Mucosa of rectum (tissue), 2 donors: Measurements from ENCODE around the gene GARIN5A.

ENCODE experiments used
- H3K27ac ChIP-seq, 2 donors: one replicate each; pipeline ENCODE4 v1.7.0; 2013; ENCODE audit warnings: inconsistent platforms in 2 of 2, low read depth in 2 of 2, low read length in 2 of 2
- H3K27me3 ChIP-seq, 2 donors: one replicate each; pipeline ENCODE4 v1.7.0; 2013; ENCODE audit warnings: low read length in 2 of 2; ENCODE audit not compliant: control insufficient read depth in 2 of 2, insufficient read depth in 2 of 2
- H3K36me3 ChIP-seq, 2 donors: one replicate each; pipeline ENCODE4 v1.7.0; 2013; ENCODE audit warnings: low read length in 2 of 2; ENCODE audit not compliant: control insufficient read depth in 2 of 2, insufficient read depth in 2 of 2
- H3K4me1 ChIP-seq, 2 donors: one replicate each; pipeline ENCODE4 v1.7.0; 2013; ENCODE audit warnings: low read length in 2 of 2, mild to moderate bottlenecking in 1 of 2; ENCODE audit not compliant: control insufficient read depth in 2 of 2, insufficient read depth in 2 of 2
- H3K4me3 ChIP-seq, 2 donors: one replicate each; pipeline ENCODE4 v1.7.0; 2013; ENCODE audit warnings: low read length in 2 of 2
- H3K9ac ChIP-seq, 2 donors: one replicate each; pipeline ENCODE4 v1.7.0; 2013; ENCODE audit warnings: low read length in 2 of 2, low read depth in 1 of 2, mild to moderate bottlenecking in 1 of 2
- H3K9me3 ChIP-seq, 2 donors: one replicate each; pipeline ENCODE4 v1.7.0; 2013; ENCODE audit warnings: low read length in 2 of 2; ENCODE audit not compliant: control insufficient read depth in 2 of 2
- donor health status: healthy.
- donor health status: Normal muscosa, but diverticular disease.

The GARIN5A gene

DNA sequence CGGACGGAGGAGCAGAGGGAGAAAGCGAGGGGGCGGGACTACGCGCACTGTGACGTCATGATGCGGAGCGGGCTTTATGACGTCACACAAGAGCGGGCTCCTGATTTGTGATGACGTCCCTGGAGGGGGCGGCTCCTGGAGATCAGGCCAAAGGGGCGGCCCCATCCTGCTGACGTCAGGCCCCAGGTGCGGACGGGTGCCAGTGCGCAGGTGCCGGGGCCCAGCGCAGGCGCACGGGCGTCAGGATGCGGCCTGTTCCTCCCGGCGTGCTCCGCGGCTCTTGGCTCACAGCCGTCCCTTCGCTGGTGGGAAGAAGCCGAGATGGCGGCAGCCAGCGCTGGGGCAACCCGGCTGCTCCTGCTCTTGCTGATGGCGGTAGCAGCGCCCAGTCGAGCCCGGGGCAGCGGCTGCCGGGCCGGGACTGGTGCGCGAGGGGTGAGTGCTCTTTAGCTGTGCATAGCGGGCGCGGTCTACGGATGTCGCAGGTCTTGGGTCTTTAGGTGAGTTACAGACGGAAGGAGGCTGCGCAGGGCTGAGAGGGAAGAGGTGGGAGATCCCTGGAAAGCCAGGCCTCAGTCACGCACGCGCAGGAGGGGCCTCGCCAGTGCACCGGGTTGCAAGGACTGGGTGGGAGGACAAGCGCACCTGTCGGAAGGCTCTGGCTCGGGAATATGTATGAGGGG is at the start of gene GARIN5A, which contains the start of gene EMC10:
Gene GARIN5A (minus strand): TSS at position 625 of the 683 bp plus-strand sequence. CDS start 460 bp downstream, at position 165.
Gene EMC10 (plus strand): TSS at position 284 of the 683 bp plus-strand sequence. CDS start 38 bp downstream, at position 322.
- peaks cover 10 to 14% of the 10 kb centered on the region in 2 donors for H3K4me1 ChIP-seq
- H3K9me3 ChIP-seq = no peaks in the 10 kb centered on the region
- no peaks in the 10 kb centered on the region for H3K27me3 ChIP-seq
- peak within 1 kb of the TSS; percentile 92 to 94 for H3K9ac ChIP-seq
- peaks cover 25% of the 10 kb centered on the region in 2 donors for H3K36me3 ChIP-seq
- peak within 1 kb of the TSS; percentile 92 to 95 for H3K4me3 ChIP-seq
- H3K27ac ChIP-seq = peak within 1 kb of the TSS; percentile 85 to 92

GRCh38 chr19:50522881-50523280 is 46.2 kb upstream of the GARIN5A start:
- Histone ChIP-seq H3K27ac (no peak overlapping the region), H3K4me1 (no peaks in the 10 kb centered on the region), H3K9me3 (no peaks in the 10 kb centered on the region), H3K36me3 (no peaks in the 10 kb centered on the region), H3K4me3 (no peak overlapping the region), H3K27me3 (no peaks in the 10 kb centered on the region), H3K9ac (no peak overlapping the region)

DNA sequence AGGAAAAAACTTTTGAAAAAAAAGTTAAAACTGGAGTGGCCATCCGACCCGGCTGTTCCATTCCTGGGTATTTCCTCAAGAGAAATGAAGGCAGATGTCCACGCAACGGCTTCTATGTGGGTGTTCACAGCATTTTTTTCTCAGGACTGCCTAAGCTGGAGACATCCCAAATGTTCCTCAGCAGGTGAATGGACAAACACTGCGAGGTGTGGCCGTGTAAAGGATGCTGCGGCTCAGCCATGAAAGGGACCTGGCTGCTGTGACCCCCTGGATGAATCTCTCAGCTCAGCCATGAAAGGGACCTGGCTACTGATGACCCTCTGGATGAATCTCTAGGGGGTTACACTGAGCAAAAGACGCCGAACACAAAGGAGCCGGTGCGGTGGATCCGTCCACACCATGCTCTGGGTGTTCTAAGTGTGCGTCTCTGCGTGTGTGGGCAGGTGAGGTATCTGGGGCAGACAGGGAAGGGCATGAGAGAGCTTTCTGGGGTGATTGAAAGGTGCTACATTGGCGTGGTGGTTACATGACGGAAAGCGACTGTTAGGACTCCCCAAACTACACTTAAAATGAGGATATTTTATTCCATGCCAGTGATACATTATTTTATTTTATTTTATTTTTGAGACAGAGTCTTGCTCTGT is 44.3 kb upstream of the GARIN5A start:
- Histone ChIP-seq H3K36me3 (no peaks in the 10 kb centered on the region), H3K27me3 (no peaks in the 10 kb centered on the region), H3K27ac (no peak overlapping the region)

DNA sequence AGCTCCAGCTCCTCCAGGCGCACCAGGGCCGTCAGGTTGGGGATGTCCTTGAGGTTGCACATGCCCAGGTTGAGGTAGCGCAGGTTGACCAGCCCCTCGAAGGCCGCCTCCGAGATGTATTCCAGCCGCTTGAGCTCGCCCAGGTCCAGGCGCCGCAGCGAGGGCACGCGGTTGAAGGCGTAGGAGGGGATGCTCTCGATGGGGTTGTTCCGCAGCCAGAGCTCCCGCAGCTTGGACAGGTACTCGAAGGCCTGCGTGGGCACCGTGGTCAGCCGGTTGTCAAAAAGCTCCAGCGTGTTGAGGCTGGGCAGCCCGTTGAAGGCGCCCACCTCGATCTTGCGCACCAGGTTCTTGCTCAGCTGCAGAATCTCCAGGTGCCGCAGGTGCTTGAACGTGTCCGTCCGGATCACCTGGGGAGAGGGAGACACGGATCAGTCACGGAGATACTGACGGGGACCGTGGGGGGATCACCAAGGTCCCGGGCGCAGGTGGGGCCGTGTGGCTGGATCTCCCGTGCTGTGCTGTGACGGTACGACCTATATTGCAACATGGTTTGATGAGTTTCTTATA is 42.4 kb upstream of the GARIN5A start:
- no peaks in the 10 kb centered on the region for H3K36me3 ChIP-seq
- no peak overlapping the region for H3K4me3 ChIP-seq
- no peaks in the 10 kb centered on the region for H3K9me3 ChIP-seq
- H3K9ac ChIP-seq = no peak overlapping the region
- H3K27ac ChIP-seq = no peak overlapping the region
- peaks cover 0 to 3% of the 10 kb centered on the region in 2 donors for H3K27me3 ChIP-seq
- no peaks in the 10 kb centered on the region for H3K4me1 ChIP-seq

More for the DNA sequence above, 44.3 kb upstream of the GARIN5A start:
- H3K4me3 ChIP-seq = no peak overlapping the region
- H3K4me1 ChIP-seq = no peaks in the 10 kb centered on the region
- H3K9ac ChIP-seq = no peak overlapping the region
- H3K9me3 ChIP-seq = no peaks in the 10 kb centered on the region

DNA sequence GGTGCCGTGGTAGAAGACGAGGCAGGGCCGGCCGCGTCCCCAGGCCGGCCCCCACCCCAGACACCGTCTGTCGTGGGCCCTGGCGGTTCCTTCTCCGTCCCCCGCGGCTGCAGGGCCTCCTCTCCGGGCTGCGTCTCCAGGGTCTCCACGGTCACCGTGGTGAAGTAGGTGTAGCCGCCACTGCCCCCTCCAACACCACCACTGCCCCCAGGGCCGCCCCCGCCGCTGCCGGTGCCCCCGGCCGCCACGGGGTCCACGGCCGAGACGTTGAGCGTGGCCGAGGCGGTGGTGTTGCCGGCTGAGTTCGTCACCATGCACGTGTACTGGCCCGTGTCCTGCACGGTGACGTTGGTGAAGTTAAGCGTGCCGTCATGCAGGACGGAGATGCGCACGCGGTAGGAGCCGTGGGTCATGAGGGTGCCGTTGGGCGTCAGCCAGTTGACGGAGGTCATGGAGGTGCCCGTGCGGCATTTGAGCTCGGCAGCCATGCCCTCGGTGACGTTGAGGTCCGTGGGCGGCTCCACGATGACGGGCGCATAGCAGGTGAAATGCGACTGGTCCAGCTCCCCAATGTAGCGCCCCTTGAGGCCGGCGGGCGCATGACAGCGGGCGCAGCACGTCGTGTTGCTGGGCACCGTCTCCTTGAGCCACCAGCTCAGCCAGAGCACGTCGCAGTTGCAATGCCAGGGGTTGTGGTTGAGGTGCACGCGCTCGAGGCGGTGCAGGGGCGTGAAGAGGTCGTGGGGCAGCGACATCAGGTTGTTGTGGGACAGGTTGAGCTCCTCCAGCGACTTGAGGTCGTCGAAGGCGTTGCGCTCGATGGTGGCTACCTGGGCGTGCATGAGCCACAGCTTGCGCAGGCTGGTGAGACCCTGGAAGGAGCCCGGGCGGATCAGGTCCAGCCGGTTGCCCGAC is 41.7 kb upstream of the GARIN5A start:
- Histone ChIP-seq H3K27me3 (peaks cover 0 to 3% of the 10 kb centered on the region in 2 donors), H3K36me3 (no peaks in the 10 kb centered on the region), H3K4me1 (no peaks in the 10 kb centered on the region)

GRCh38 chr19:50517704-50518075 is 41.0 kb upstream of the GARIN5A start:
- H3K4me1 ChIP-seq = no peaks in the 10 kb centered on the region
- no peak overlapping the region for H3K4me3 ChIP-seq
- peaks cover 0 to 3% of the 10 kb centered on the region in 2 donors for H3K27me3 ChIP-seq
- no peak overlapping the region for H3K9ac ChIP-seq
- H3K9me3 ChIP-seq = no peaks in the 10 kb centered on the region
- H3K27ac ChIP-seq = no peak overlapping the region
- H3K36me3 ChIP-seq = no peaks in the 10 kb centered on the region

More for the DNA sequence above, 41.7 kb upstream of the GARIN5A start:
- no peak overlapping the region for H3K9ac ChIP-seq
- H3K27ac ChIP-seq = no peak overlapping the region
- no peak overlapping the region for H3K4me3 ChIP-seq
- H3K9me3 ChIP-seq = no peaks in the 10 kb centered on the region

DNA sequence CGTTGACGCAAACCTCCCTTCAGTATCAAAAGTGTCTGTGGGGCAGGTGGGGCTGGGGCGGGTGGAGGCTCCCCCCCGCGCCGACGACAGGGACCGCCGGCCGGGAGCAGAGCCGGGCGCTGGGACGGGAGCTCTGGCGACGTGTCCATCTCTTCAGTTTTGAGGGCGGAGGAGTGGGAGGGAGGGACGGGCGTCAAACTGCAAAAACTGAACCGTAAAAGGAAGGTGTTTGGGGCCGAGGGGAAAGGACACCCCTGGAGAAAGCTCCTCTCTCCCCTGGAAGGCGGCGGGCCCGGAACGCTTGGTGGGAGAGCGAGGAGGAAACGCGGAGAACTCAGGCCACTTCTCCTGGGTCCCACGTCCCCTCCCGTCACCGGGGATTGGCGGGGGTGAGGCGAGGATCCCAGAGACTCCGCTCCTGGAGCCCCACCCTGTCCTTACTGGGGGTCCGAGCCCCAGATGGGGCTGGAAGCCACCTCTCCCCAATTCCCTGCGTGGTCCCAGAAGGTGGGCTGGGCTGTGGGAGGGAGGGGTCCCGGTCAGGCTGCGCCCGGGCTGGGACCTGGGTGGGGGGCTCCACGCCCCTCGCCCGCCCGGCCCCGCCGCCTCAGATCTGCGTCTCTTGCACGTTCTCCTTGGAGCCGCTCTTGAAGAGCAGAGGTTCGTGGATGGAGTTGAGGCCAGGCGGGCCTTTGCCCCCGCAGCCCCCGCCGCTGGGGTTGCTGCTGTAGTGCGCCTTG is 40.5 kb upstream of the GARIN5A start:
- H3K36me3 ChIP-seq = no peaks in the 10 kb centered on the region
- no peaks in the 10 kb centered on the region for H3K9me3 ChIP-seq
- no peak overlapping the region for H3K4me3 ChIP-seq
- H3K27me3 ChIP-seq = peaks cover 0 to 3% of the 10 kb centered on the region in 2 donors
- no peaks in the 10 kb centered on the region for H3K4me1 ChIP-seq
- H3K27ac ChIP-seq = no peak overlapping the region
- no peak overlapping the region for H3K9ac ChIP-seq

DNA sequence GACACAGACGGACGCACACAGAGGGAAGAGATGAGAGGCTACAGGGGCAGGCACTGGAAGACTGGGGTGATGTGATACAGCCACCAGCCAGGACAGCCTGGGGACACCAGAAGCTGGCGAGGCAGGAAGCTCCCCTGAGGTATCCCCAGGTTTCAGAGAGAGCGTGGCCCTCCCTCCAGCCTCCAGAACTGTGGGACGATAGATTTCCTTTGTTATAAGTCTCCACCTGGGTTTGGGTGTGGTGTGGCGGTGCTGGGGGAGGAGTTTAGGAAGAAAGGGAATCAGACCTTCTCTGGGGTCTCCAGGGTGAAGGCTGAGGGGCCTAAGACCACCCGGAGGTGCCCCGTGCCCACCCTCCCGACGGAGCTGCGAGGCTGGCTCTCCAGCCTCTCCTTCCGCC is 39.8 kb upstream of the GARIN5A start:
- H3K9me3 ChIP-seq = no peaks in the 10 kb centered on the region
- H3K4me3 ChIP-seq = no peak overlapping the region
- H3K9ac ChIP-seq = no peak overlapping the region
- H3K27me3 ChIP-seq = peaks cover 0 to 3% of the 10 kb centered on the region in 2 donors
- peaks cover 0 to 2% of the 10 kb centered on the region in 2 donors for H3K4me1 ChIP-seq
- H3K36me3 ChIP-seq = no peaks in the 10 kb centered on the region
- H3K27ac ChIP-seq = no peak overlapping the region

- Histone ChIP-seq H3K4me3 (no peak overlapping the region), H3K9me3 (no peaks in the 10 kb centered on the region), H3K27ac (no peak overlapping the region), H3K9ac (no peak overlapping the region), H3K36me3 (no peaks in the 10 kb centered on the region), H3K4me1 (peaks cover 4 to 9% of the 10 kb centered on the region in 2 donors), H3K27me3 (peaks cover 0 to 3% of the 10 kb centered on the region in 2 donors)
Observed at GRCh38 chr19:50515168-50515561, 38.5 kb upstream of the GARIN5A start.
